NB4 (cell line): ENCODE results near the gene ORAI2.
"Not testable (repeated sequence)": the region's sequence is repeated elsewhere in the genome, so short reads cannot be mapped to it uniquely, and the experiment has no call there.

ENCODE experiments used
- POLR2A ChIP-seq: IDR thresholded peaks from 2 replicates; pipeline ENCODE4 v1.6.1; 2011; ENCODE audit warnings: mild to moderate bottlenecking; ENCODE audit not compliant: insufficient read length; ENCODE audit errors: extremely low read depth
- TF ChIP-seq, protein P1 (sequence below): IDR thresholded peaks from one replicate; pipeline ENCODE4 v1.5.1; 2012; ENCODE audit warnings: low read depth, low read length

DNA sequence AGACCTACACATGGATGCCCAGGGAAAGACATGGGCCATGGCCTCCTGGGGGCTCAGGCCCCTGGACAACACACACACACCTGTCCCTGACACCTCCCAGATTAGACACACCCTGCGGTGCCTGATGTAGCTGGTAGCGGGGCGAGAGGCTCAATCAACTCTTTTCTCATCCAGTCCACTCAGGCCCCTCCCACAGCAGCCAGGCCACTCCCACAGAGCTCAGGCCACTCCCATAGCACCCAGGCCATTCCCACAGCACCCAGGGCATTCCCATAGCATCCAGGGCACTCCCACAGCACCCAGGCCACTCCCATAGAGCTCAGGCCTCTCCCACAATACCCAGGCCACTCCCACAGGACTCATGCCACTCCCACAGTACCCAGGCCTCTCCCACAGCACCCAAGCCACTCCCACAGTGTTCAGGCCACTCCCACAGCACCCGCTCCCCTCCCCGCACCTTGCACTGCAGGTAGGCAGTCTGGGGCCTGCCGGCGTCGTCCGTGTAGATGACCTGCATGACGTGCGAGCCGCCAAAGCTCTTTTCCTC, 57.2 kb downstream of the ORAI2 start:
- TF ChIP-seq, protein P1, sequence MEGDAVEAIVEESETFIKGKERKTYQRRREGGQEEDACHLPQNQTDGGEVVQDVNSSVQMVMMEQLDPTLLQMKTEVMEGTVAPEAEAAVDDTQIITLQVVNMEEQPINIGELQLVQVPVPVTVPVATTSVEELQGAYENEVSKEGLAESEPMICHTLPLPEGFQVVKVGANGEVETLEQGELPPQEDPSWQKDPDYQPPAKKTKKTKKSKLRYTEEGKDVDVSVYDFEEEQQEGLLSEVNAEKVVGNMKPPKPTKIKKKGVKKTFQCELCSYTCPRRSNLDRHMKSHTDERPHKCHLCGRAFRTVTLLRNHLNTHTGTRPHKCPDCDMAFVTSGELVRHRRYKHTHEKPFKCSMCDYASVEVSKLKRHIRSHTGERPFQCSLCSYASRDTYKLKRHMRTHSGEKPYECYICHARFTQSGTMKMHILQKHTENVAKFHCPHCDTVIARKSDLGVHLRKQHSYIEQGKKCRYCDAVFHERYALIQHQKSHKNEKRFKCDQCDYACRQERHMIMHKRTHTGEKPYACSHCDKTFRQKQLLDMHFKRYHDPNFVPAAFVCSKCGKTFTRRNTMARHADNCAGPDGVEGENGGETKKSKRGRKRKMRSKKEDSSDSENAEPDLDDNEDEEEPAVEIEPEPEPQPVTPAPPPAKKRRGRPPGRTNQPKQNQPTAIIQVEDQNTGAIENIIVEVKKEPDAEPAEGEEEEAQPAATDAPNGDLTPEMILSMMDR, result not testable (repeated sequence)
- not testable (repeated sequence) for TF ChIP-seq POLR2A
